HEK293T (cell line): ENCODE data around the gene PRKCA.

Source experiments
- BHLHE40 ChIP-seq: fragments of 450-650 bp; IDR thresholded peaks from 2 replicates; pipeline ENCODE4 v1.6.1; 2016; ENCODE audit warnings: mild to moderate bottlenecking, moderate library complexity, borderline replicate concordance
- CTBP1 ChIP-seq: fragments of 450-650 bp; IDR thresholded peaks from 2 replicates; pipeline ENCODE4 v1.6.1; 2016; ENCODE audit warnings: borderline replicate concordance
- ELF4 ChIP-seq: fragments of 450-650 bp; IDR thresholded peaks from 2 replicates; pipeline ENCODE4 v1.6.1; 2017; ENCODE audit warnings: antibody characterized with exemption
- FOXM1 ChIP-seq: fragments of 450-650 bp; IDR thresholded peaks from 2 replicates; pipeline ENCODE4 v1.6.1; 2017; ENCODE audit warnings: mild to moderate bottlenecking, borderline replicate concordance
- HDGF ChIP-seq: fragments of 450-650 bp; IDR thresholded peaks from 2 replicates; pipeline ENCODE4 v1.6.1; 2017; ENCODE audit warnings: antibody characterized with exemption, borderline replicate concordance
- TARDBP ChIP-seq: fragments of 450-650 bp; IDR thresholded peaks from 2 replicates; pipeline ENCODE4 v1.6.1; 2016

DNA sequence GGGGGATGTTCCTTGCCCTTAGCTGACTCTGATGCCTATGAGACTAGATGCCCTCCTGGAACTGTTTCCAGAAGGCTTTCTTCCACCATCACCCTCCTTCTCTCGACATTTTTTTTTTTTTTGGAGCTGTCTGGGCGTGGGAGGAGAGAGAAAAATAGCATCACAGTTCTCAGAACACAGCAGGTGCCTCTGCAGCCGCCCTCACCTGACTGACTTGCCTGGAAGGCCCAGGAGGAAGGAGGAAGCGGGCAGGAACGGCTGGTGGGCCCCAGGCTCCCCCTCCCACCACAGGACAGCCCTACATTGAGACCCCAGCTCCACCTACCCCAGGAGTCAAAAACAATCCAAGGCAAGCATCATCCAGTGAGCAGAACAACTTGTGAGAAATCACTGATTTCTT, 512.2 kb downstream of the PRKCA start:
- TF ChIP-seq TARDBP (no peak), HDGF (no peak), CTBP1 (no peak), BHLHE40 (no peak), ELF4 (no peak), FOXM1 (no peak)
